Ishikawa (cell line): ENCODE results near the gene TGDS.

Source experiments
- CEBPB ChIP-seq: IDR thresholded peaks from 2 replicates; pipeline ENCODE4 v1.6.1; 2012
- CREB1 ChIP-seq: IDR thresholded peaks from 2 replicates; pipeline ENCODE4 v1.6.1; 2012; ENCODE audit warnings: low read depth
- EGR1 ChIP-seq: IDR thresholded peaks from 2 replicates; pipeline ENCODE4 v1.6.1; 2012
- EP300 ChIP-seq: IDR thresholded peaks from 2 replicates; pipeline ENCODE4 v1.6.1; 2012; ENCODE audit warnings: borderline replicate concordance
- FOXM1 ChIP-seq: IDR thresholded peaks from 2 replicates; pipeline ENCODE4 v1.6.1; 2012; ENCODE audit warnings: low read depth, borderline replicate concordance
- NFIC ChIP-seq: IDR thresholded peaks from 2 replicates; pipeline ENCODE4 v1.6.1; 2012
- RAD21 ChIP-seq: IDR thresholded peaks from 2 replicates; pipeline ENCODE4 v1.6.1; 2012; ENCODE audit warnings: low read depth
- TAF1 ChIP-seq: IDR thresholded peaks from 2 replicates; pipeline ENCODE4 v1.6.1; 2012; ENCODE audit warnings: low read depth, mild to moderate bottlenecking
- TCF12 ChIP-seq: IDR thresholded peaks from 2 replicates; pipeline ENCODE4 v1.6.1; 2012; ENCODE audit warnings: low read depth
- TEAD4 ChIP-seq: IDR thresholded peaks from 2 replicates; pipeline ENCODE4 v1.6.1; 2012
- USF1 ChIP-seq: IDR thresholded peaks from 2 replicates; pipeline ENCODE4 v1.6.1; 2012
- YY1 ChIP-seq: IDR thresholded peaks from 2 replicates; pipeline ENCODE4 v1.6.1; 2012; ENCODE audit warnings: low read depth
- ZBTB7A ChIP-seq: IDR thresholded peaks from 2 replicates; pipeline ENCODE4 v1.6.1; 2012; ENCODE audit warnings: low read depth
- TF ChIP-seq, protein P1 (sequence below): IDR thresholded peaks from 2 replicates; pipeline ENCODE4 v1.6.1; 2012; ENCODE audit warnings: low read depth, mild to moderate bottlenecking
- TF ChIP-seq, protein P2 (sequence below): IDR thresholded peaks from 2 replicates; pipeline ENCODE4 v1.6.1; 2012

The TGDS gene

GRCh38 chr13:94561126-94561525 lies 34.8 kb downstream of the TGDS start:
- TF ChIP-seq USF1 = no peak
- TF ChIP-seq ZBTB7A = no peak

GRCh38 chr13:94560116-94560515 lies 35.8 kb downstream of the TGDS start:
- no peak for TF ChIP-seq RAD21
- no peak for TF ChIP-seq CEBPB
- TF ChIP-seq CREB1 = no peak
- TF ChIP-seq EP300 = no peak
- TF ChIP-seq NFIC = no peak
- no peak for TF ChIP-seq FOXM1
- TF ChIP-seq, protein P1, sequence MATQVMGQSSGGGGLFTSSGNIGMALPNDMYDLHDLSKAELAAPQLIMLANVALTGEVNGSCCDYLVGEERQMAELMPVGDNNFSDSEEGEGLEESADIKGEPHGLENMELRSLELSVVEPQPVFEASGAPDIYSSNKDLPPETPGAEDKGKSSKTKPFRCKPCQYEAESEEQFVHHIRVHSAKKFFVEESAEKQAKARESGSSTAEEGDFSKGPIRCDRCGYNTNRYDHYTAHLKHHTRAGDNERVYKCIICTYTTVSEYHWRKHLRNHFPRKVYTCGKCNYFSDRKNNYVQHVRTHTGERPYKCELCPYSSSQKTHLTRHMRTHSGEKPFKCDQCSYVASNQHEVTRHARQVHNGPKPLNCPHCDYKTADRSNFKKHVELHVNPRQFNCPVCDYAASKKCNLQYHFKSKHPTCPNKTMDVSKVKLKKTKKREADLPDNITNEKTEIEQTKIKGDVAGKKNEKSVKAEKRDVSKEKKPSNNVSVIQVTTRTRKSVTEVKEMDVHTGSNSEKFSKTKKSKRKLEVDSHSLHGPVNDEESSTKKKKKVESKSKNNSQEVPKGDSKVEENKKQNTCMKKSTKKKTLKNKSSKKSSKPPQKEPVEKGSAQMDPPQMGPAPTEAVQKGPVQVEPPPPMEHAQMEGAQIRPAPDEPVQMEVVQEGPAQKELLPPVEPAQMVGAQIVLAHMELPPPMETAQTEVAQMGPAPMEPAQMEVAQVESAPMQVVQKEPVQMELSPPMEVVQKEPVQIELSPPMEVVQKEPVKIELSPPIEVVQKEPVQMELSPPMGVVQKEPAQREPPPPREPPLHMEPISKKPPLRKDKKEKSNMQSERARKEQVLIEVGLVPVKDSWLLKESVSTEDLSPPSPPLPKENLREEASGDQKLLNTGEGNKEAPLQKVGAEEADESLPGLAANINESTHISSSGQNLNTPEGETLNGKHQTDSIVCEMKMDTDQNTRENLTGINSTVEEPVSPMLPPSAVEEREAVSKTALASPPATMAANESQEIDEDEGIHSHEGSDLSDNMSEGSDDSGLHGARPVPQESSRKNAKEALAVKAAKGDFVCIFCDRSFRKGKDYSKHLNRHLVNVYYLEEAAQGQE = no peak

DNA sequence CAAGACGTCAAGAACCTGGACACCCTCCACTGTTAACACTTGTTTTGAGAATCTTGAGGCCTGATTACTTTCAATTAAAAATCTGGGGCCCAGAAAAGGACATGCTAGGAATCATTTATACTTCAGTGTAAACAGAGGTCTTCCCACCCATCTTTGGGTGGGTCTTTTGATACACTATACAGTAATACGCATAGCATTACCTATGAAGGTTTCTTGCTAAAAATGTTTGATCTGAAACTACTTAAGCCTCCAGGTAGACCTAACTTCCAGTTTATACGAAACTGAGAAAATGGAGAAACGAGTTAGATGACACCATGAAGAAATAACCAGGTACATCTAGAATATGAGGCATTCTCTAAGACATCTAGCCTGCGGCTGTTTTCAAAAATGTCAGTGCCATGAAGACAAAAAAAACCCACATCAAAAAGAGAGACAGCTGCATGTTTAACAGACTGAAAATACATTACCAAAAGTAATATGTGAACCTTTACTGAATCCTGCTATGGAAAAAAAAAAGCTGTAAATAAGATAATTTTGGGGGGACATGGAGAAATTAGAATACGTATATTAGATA lies 36.6 kb downstream of the TGDS start:
- TF ChIP-seq, protein P1 = no peak
- TF ChIP-seq, protein P2, sequence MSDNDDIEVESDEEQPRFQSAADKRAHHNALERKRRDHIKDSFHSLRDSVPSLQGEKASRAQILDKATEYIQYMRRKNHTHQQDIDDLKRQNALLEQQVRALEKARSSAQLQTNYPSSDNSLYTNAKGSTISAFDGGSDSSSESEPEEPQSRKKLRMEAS = no peak
- TF ChIP-seq CREB1 (no peak), YY1 (no peak), USF1 (no peak), FOXM1 (no peak), TAF1 (no peak), TCF12 (no peak), ZBTB7A (no peak), EGR1 (no peak), EP300 (no peak)

GRCh38 chr13:94558716-94559115 lies 37.2 kb downstream of the TGDS start:
- TF ChIP-seq CEBPB (no peak), YY1 (no peak), FOXM1 (no peak), TAF1 (no peak), EP300 (no peak), TCF12 (no peak), TEAD4 (no peak)
- TF ChIP-seq, protein P2 = no peak
- TF ChIP-seq, protein P1 = no peak

DNA sequence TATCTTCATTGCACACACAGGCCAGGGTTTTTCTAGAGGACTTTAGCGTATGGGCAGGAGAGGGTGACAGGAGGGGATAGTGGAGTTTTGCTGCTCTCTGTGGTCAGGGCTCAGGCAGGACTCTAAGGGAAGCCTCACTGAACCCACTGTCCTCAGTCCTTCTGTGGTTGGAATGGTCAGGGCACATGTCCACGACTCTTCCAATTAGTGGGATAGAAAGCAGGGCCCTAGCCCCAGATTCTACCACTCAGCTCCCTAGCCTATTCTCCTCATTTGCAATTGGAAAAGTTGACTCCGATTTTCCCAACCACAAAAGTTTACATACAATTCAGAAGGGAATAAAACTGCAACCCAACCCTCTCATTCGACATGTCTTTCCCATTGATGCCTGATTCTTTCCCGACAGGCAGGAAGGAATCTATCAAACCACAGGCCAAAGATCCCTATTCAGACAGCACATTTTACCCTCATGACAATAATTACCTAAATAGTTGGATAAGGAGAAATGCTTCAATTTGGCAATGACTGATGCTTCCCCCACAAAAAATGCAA lies 38.2 kb downstream of the TGDS start:
- no peak for TF ChIP-seq NFIC
- no peak for TF ChIP-seq ZBTB7A

GRCh38 chr13:94556621-94557020 lies 39.3 kb downstream of the TGDS start:
- TF ChIP-seq EGR1 (no peak), USF1 (no peak), RAD21 (no peak), NFIC (no peak), EP300 (no peak), FOXM1 (no peak), TCF12 (no peak), TEAD4 (no peak), CEBPB (no peak), TAF1 (no peak)
- TF ChIP-seq, protein P2 = no peak
